Activated T-cell treated with anti-CD3 and anti-CD28 coated beads, Interleukin-2, amount 50 U/mL, for 72 hours (primary cell): ENCODE results near the gene HOXB9. TPM values are rescaled to one million over a fixed set of nuclear protein-coding genes. Genes with fewer than 3 reads are reported as not detected.

Experiments used
- ATAC-seq, 2 donors: fragments of 150-1000 bp; cut with Tn5 transposase; replicated peaks in 1 of 2; 2 replicates each; pipeline ENCODE4 v1.10.0; 2021; ENCODE audit warnings: moderate library complexity in 2 of 2, mild to moderate bottlenecking in 1 of 2
- DNase-seq, 2 donors: peaks; one replicate each; pipeline ENCODE4 v3.0.0; 2021 to 2022; ENCODE audit warnings: mixed read lengths in 1 of 2
- H3K27ac Mint-ChIP-seq: one replicate; pipeline ENCODE4 v1.8.0; 2022; ENCODE audit warnings: mild to moderate bottlenecking, moderate library complexity, mixed read lengths
- H3K27me3 Mint-ChIP-seq: one replicate; pipeline ENCODE4 v1.8.0; 2022; ENCODE audit warnings: low read depth, mixed read lengths
- H3K36me3 Mint-ChIP-seq, 2 donors: one replicate each; pipeline ENCODE4 v1.8.0; 2022; ENCODE audit warnings: mixed read lengths in 2 of 2, mild to moderate bottlenecking in 1 of 2; ENCODE audit not compliant: insufficient read depth in 2 of 2
- H3K4me1 Mint-ChIP-seq: one replicate; pipeline ENCODE4 v1.8.0; 2022; ENCODE audit warnings: low read depth, mixed read lengths
- H3K4me3 Mint-ChIP-seq, 2 donors: one replicate each; pipeline ENCODE4 v1.8.0; 2022; ENCODE audit warnings: mild to moderate bottlenecking in 2 of 2, mixed read lengths in 2 of 2, moderate library complexity in 2 of 2
- H3K9me3 Mint-ChIP-seq, 2 donors: one replicate each; pipeline ENCODE4 v1.8.0; 2022; ENCODE audit warnings: mixed read lengths in 2 of 2
- total RNA-seq, 2 donors: library from RNA; stranded (reverse); gene quantifications; one replicate each; pipeline ENCODE4 v1.2.3, GENCODE V29; 2022

Gene HOXB9
- total RNA-seq, 2 donors from 2014 or later = 15.0 to 23.0 TPM

GRCh38 chr17:48633266-48633677, 7.1 kb upstream of the HOXB9 start:
- H3K4me3 Mint-ChIP-seq = peak overlapping the region; percentile 81 to 82
- H3K27ac Mint-ChIP-seq = no peak overlapping the region
- peaks cover 98% of the 10 kb centered on the region for H3K27me3 Mint-ChIP-seq
- no peaks in the 10 kb centered on the region for H3K9me3 Mint-ChIP-seq
- no peak for DNase-seq
- ATAC-seq = no peak
- peaks cover 24% of the 10 kb centered on the region for H3K4me1 Mint-ChIP-seq
- H3K36me3 Mint-ChIP-seq = no peaks in the 10 kb centered on the region

- Mint-ChIP-seq H3K27me3 (peaks cover 98% of the 10 kb centered on the region), H3K9me3 (no peaks in the 10 kb centered on the region), H3K4me3 (peak overlapping the region; percentile 29 to 46), H3K4me1 (peaks cover 24% of the 10 kb centered on the region), H3K36me3 (no peaks in the 10 kb centered on the region), H3K27ac (no peak overlapping the region)
- DNase-seq (no peak), ATAC-seq (no peak)
These were observed 6.6 kb upstream of the HOXB9 start for GRCh38 chr17:48632579-48633265.

GRCh38 chr17:48631693-48632578, 5.8 kb upstream of the HOXB9 start:
- H3K27ac Mint-ChIP-seq = no peak overlapping the region

GRCh38 chr17:48630925-48631692, 5.0 kb upstream of the HOXB9 start:
- Mint-ChIP-seq H3K36me3 (peaks cover 1 to 4% of the 10 kb centered on the region in 2 donors), H3K27ac (no peak overlapping the region), H3K9me3 (no peaks in the 10 kb centered on the region), H3K27me3 (peaks cover 98% of the 10 kb centered on the region), H3K4me3 (no peak overlapping the region), H3K4me1 (peaks cover 21% of the 10 kb centered on the region)
- ATAC-seq = no peak
- no peak for DNase-seq

More at GRCh38 chr17:48631693-48632578, 5.8 kb upstream of the HOXB9 start:
- DNase-seq (no peak), ATAC-seq (no peak)
- Mint-ChIP-seq H3K27me3 (peaks cover 98% of the 10 kb centered on the region), H3K4me1 (peaks cover 25% of the 10 kb centered on the region), H3K4me3 (peak overlapping the region in 1 of 2 donors; percentile 10), H3K9me3 (no peaks in the 10 kb centered on the region), H3K36me3 (no peaks in the 10 kb centered on the region)

- peaks cover 98% of the 10 kb centered on the region for H3K27me3 Mint-ChIP-seq
- H3K4me1 Mint-ChIP-seq = peaks cover 19% of the 10 kb centered on the region
- no peak for ATAC-seq
- peaks cover 3 to 6% of the 10 kb centered on the region in 2 donors for H3K36me3 Mint-ChIP-seq
- H3K9me3 Mint-ChIP-seq = no peaks in the 10 kb centered on the region
- no peak overlapping the region for H3K4me3 Mint-ChIP-seq
- no peak for DNase-seq
- H3K27ac Mint-ChIP-seq = no peak overlapping the region
These were observed 4.1 kb upstream of the HOXB9 start for GRCh38 chr17:48630009-48630924.

- H3K27ac Mint-ChIP-seq = no peak overlapping the region
- DNase-seq (no peak), ATAC-seq (no peak)
- peaks cover 15% of the 10 kb centered on the region for H3K4me1 Mint-ChIP-seq
- H3K27me3 Mint-ChIP-seq = peaks cover 92% of the 10 kb centered on the region
- H3K9me3 Mint-ChIP-seq = no peaks in the 10 kb centered on the region
- no peak overlapping the region for H3K4me3 Mint-ChIP-seq
- peaks cover 3 to 6% of the 10 kb centered on the region in 2 donors for H3K36me3 Mint-ChIP-seq
These were observed 3.2 kb upstream of the HOXB9 start for GRCh38 chr17:48629411-48629759.

- Mint-ChIP-seq H3K27ac (no peak overlapping the region), H3K9me3 (no peaks in the 10 kb centered on the region), H3K4me3 (no peak overlapping the region), H3K27me3 (peaks cover 92% of the 10 kb centered on the region), H3K36me3 (peaks cover 3 to 6% of the 10 kb centered on the region in 2 donors), H3K4me1 (peaks cover 15% of the 10 kb centered on the region)
- DNase-seq = no peak
- ATAC-seq = no peak
These were observed 2.7 kb upstream of the HOXB9 start for GRCh38 chr17:48628649-48629410.

GRCh38 chr17:48627623-48628521, 1.7 kb upstream of the HOXB9 start:
- H3K36me3 Mint-ChIP-seq = peaks cover 3 to 6% of the 10 kb centered on the region in 2 donors
- peak overlapping the region; percentile 29 to 97 for H3K4me3 Mint-ChIP-seq
- ATAC-seq (no peak), DNase-seq (no peak)
- no peaks in the 10 kb centered on the region for H3K9me3 Mint-ChIP-seq
- no peak overlapping the region for H3K27ac Mint-ChIP-seq
- peaks cover 95% of the 10 kb centered on the region for H3K27me3 Mint-ChIP-seq
- peaks cover 14% of the 10 kb centered on the region for H3K4me1 Mint-ChIP-seq

- Mint-ChIP-seq H3K36me3 (peaks cover 3 to 6% of the 10 kb centered on the region in 2 donors), H3K9me3 (no peaks in the 10 kb centered on the region), H3K27me3 (peaks cover 95% of the 10 kb centered on the region), H3K4me1 (peaks cover 7% of the 10 kb centered on the region), H3K27ac (no peak overlapping the region), H3K4me3 (peak overlapping the region; percentile 95 to 97)
- DNase-seq (no peak), ATAC-seq (no peak)
These were observed 1.0 kb upstream of the HOXB9 start for GRCh38 chr17:48627118-48627597.

- Mint-ChIP-seq H3K27ac (peak overlapping the region; percentile 69), H3K4me3 (peak overlapping the region; percentile 95 to 97), H3K4me1 (peaks cover 6% of the 10 kb centered on the region), H3K27me3 (peaks cover 95% of the 10 kb centered on the region), H3K36me3 (peaks cover 3 to 6% of the 10 kb centered on the region in 2 donors), H3K9me3 (no peaks in the 10 kb centered on the region)
- DNase-seq = peak; percentile 58 to 61
- peak; percentile 65 to 68 for ATAC-seq
These were observed 488 bp downstream of the HOXB9 start for GRCh38 chr17:48625495-48626244.
